HG02938 (cell line): ENCODE data around the gene KRT83.
A peak's percentile ranks its signal among the peaks of the same experiment; 100 is the strongest.
"Not testable (repeated sequence)": the region's sequence is repeated elsewhere in the genome, so short reads cannot be mapped to it uniquely, and the experiment has no call there.

Experiments used
- ATAC-seq: cut with Tn5 transposase; IDR thresholded peaks from one replicate; pipeline ENCODE4 v1.9.1; 2021; ENCODE audit warnings: mild to moderate bottlenecking, moderate library complexity; ENCODE audit not compliant: unreplicated experiment

KRT83 gene

GRCh38 chr12:52334185-52334584 is 13.0 kb upstream of the KRT83 start:
- ATAC-seq = no peak

DNA sequence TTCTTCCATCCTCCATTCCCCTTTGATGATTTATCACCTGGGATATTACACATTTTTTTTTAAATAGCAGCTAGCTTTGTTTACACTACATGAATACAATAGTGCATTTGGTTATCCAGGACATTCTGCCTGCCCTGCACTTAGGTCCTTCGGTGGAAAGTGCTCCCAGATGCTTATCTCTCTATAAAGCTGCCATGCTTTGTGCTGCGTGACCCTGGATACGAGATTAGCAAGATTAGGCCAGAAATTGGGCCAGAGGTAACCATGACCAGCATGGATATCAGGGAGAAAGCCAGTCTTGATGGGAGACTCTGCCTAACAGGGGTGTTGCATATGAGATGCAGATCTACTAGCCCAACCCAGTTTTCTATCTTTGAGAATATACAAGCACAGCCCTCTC is 12.1 kb upstream of the KRT83 start:
- ATAC-seq = no peak

- no peak for ATAC-seq
Observed at GRCh38 chr12:52332381-52332780, 11.2 kb upstream of the KRT83 start.

DNA sequence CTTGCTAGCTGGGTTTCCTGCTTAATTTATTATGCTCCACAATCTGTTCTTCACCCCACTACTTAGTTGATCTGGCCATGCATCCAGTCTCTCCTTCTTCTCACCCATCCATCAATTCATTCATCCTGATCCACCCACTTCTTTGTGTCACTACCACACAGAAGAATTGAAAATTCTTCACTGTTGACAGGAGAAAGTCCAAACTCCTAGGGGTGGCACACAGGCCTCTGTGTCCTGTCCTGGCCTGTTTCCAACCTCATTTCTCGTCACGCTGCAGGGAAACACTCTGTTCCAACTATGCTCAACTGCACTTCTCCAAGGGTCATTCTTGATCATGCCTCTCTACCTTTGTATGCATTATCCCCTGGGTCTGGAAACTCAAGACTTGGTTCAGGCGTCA is 10.6 kb upstream of the KRT83 start:
- no peak for ATAC-seq

DNA sequence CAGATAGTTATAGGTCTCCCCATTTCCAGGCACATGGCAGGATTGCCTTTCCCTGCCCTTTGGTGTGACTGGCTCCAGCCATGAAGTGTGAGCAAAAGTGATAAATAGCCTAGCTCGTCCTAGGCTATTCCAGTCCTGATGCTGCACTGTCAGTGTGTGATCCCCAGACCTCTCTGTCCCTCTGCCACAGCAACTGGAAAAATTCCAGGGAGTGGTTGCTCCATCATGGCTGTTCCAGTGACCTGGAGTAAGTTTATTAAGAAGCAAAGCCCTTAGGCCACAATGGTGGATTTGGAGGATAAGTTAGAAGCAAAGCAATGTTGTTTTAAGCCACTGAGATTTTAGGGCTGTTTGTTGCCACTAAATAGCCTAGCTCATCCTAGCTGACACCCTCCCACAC is 9.8 kb upstream of the KRT83 start:
- no peak for ATAC-seq

GRCh38 chr12:52327830-52328500 is 6.8 kb upstream of the KRT83 start:
- no peak for ATAC-seq

- ATAC-seq = peak; percentile 80
Observed at GRCh38 chr12:52327052-52327829, 6.0 kb upstream of the KRT83 start.

DNA sequence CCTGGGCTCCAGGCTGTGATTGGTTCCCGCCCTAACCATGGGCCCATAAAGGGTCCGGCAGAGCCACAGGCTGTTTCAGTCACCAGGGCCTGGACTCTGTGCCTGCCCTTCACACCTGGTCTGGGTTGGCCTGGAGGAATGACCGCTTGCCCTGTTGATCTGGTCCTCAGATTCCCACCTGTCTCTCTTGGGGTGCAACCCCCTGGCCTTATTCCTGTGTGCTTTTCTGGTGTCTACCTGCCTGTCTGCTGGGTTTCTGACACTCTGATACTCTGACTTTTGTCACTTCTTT is 2.9 kb upstream of the KRT83 start:
- no peak for ATAC-seq

- ATAC-seq = no peak
Observed at GRCh38 chr12:52323416-52324152, 2.4 kb upstream of the KRT83 start.

DNA sequence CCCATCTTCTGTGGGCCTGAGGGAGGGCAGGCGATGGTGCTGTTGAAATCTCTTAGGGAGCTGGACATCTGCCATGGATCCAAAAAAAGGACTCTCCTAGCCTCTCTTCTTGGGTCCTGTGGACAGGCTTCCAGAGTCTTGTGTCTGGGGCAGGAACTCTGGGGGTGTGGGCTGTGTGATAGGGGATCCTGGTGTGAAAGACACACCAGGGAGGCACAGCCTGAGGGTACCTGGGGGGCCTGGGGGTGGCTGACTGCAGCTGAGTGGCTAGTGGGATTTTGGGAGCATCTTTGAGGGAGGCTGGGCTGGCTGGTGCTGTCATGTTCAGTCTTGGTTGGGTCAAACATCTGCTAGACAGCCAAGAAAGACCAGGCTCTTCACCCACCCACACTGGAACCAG is 1.8 kb upstream of the KRT83 start:
- no peak for ATAC-seq

DNA sequence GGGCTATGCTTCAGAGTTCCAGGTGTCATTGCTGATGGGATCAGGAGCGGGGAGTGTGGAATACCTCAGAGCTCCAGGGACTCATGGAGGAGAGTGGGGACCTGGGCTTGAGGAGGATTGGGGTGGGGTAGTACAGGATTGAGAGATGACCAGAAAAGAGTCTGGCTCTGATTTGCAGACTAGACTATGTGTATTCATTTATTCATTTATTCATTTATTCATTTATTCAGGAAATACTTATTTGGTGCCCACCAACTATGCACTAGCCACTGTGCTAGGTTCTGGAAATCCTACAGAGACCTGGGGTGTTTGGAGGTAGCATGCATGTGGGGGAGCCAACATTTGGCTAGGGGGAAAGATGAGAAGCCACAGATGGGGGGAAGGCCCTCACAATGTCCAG is 871 bp upstream of the KRT83 start:
- ATAC-seq = no peak

DNA sequence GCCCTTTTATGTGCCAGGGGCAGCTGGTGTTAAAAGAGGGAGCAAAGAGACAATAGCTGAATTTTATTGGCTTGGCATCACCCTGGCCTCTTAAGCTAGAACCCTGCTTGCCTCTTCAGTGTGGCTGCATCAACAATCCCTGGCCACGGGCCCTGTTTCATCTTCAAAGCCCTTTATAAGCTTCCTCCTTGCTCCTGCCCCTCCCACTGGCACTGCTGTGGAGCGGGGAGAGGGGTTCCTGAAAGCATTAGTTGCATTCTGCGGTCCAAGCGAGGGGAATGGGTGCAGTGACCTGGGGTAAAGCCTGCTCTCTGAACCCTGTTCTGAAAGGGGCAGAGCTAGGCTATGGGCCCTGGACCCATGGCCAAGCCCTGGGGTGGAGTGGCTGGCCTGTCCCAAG is 220 bp upstream of the KRT83 start:
- ATAC-seq = no peak

DNA sequence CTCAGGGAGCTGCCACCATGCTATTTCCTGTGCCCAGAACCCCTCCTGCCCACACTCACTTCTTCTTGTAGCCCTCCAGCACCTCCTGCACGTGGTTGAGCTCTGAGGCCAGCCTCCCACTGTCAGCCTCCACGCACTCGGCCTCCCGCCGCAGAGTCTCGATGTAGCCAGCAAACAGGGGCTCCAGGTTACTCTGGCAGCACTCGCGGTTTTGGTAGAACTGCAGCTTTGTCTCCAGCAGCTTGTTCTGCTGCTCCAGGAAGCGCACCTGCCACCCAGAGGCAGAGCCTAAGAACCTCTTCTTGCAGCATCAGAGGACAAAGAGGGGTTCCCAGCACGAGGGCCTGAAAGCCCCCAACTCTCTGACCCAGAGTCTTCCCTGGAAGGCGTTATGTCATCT is 2.1 kb downstream of the KRT83 start:
- no peak for ATAC-seq

- no peak for ATAC-seq
Observed at GRCh38 chr12:52318241-52318990, 2.8 kb downstream of the KRT83 start.

GRCh38 chr12:52317468-52318052 is 3.6 kb downstream of the KRT83 start:
- no peak for ATAC-seq

DNA sequence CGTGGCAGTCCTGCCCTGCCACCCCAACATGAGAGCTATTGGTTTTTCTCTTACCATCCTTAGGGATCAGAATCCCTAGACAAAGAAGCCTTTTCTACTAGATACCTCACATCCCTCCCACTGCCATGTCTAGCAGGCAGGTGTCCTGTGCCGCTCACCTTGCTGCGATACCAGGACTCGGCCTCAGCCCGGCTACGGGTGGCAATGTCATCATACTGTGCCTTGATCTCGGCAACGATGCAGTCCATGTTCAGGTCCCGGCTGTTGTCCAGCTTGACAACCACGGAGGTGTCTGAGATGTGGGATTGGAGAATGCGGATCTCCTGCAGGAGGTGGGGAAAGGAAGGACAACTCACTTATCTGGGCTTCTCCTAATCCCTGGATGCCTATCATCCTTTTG is 4.5 kb downstream of the KRT83 start:
- ATAC-seq = no peak

DNA sequence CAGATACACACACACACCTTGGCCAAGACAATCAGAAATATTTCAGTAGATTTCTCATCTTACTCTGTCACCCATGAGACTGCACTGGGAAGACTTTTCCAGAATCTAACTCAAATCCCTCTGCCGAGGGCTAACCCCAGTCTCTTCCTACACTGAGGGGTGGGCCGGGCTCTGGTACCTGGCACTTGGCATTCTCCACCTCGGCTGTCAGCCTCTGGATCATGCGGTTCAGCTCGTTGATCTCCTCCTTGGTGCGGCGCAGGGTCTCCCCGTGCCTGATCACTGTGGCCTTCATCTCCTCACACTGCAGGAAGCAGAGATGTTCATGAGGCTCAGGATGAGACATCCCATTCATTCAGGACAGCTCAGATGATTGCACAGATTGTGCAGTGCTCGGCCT is 4.9 kb downstream of the KRT83 start:
- ATAC-seq = no peak

GRCh38 chr12:52315721-52316120 is 5.5 kb downstream of the KRT83 start:
- not testable (repeated sequence) for ATAC-seq

DNA sequence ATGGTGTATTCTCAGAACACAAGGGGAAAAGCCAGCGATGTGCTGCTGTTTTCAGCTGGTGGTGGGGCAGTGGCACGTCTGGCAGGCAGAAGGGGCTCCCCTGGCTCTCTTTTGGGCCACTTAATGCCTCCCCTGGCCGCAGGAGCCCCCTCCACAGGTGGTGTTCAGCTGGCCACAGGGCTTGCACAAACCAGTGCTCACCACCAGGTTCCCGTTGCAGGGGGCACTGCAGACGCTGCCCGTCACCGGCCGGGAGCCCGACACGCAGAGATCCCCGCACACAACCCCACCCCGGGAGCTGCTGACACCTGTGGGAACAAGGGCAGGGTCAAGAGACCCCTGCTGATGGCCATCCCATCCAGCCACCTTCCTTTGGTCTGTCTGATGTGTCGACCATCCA is 6.7 kb downstream of the KRT83 start:
- no peak for ATAC-seq

GRCh38 chr12:52313926-52314325 is 7.3 kb downstream of the KRT83 start:
- ATAC-seq = no peak

GRCh38 chr12:52313461-52313860 is 7.7 kb downstream of the KRT83 start:
- no peak for ATAC-seq
